Measurements from ENCODE around the gene GRK5.

Gene GRK5

DNA sequence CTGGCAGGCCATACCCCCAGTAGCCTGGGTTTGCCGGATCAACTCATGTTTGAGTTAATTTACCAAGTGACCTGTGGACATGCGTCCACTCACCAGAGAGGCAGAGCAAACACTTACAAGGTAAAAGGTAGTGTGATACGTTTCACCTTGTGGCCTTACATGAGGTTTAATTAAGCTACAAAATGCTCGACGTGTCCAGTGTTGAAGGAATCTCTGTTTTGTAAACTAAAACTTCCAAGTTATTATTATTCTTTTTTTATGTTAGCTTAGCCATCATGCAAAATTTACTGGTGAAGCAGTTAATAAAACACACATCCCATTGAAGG lies 292.3 kb downstream of the GRK5 start:
- Histone ChIP-seq H3K36me3 (ENCODE audit: control insufficient read depth, insufficient read depth, low read length) (peaks cover 4% of the 10 kb centered on the region), H3K27me3 (ENCODE audit: control insufficient read depth, insufficient read depth, low read length) (no peaks in the 10 kb centered on the region), H3K4me3 (ENCODE audit: low read length) (no peak overlapping the region), H3K4me1 (ENCODE audit: control insufficient read depth, insufficient read depth, low read length) (peaks cover 7% of the 10 kb centered on the region), H3K9ac (ENCODE audit: low read length) (no peak overlapping the region), H3K27ac (ENCODE audit: low read depth, low read length) (no peak overlapping the region)

DNA sequence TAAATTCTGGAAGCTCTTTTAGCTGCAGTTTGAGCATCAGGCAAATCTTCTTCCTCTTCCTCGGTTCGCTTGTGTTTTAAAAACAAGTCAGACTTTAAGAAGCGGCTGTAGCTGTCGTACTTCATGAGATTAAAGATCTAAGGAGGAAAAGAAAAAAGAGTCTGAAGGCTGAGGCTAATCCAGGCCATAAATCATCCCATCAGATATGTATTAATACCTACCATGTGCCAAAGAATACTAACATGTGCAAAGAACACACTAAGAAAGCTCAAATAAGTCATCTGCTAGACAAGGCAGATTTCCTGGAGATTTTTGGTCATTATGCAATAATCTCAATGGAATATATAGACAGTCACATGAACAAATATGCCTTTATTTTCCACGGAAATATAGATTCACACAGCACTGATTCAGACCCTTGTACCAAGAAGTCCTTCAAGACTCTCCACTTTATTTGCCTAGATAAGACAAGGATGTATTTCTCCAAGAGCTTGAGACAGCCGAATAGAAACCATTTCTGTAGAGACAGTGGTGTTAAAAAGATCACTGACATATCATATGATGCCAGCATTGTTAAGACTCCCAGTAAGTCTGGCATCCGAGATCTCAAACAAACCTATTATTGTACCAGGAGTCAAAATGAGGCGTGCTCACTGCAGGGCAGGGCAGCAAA lies 292.9 kb downstream of the GRK5 start:
- H3K36me3 ChIP-seq (ENCODE audit: control insufficient read depth, insufficient read depth, low read length), result peaks cover 4% of the 10 kb centered on the region
- no peak overlapping the region for H3K4me3 ChIP-seq (ENCODE audit: low read length)
- H3K4me1 ChIP-seq (ENCODE audit: control insufficient read depth, insufficient read depth, low read length), result peaks cover 8% of the 10 kb centered on the region
- no peaks in the 10 kb centered on the region for H3K27me3 ChIP-seq (ENCODE audit: control insufficient read depth, insufficient read depth, low read length)
- no peak overlapping the region for H3K27ac ChIP-seq (ENCODE audit: low read depth, low read length)
- no peak overlapping the region for H3K9ac ChIP-seq (ENCODE audit: low read length)

DNA sequence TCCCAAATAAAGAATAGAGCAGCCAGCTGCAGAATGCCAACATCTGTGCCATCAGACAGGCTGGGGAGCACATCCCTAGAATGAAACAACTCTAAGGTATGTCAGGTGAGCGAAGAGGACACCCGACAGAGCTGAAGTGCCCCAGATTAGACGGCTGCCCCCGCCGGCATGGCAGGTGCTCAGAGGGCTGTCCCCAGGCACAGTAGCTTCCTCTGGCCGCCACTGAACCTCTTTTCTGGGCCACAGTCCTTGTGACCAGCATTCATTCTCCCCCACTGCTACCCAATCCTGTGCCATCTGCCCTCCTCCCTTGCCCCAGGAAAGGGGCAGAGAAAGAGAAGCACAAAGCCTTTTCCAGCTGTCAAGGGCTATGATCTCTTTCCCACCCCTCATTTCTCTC lies 293.4 kb downstream of the GRK5 start:
- no peak overlapping the region for H3K9ac ChIP-seq (ENCODE audit: low read length)
- peaks cover 7% of the 10 kb centered on the region for H3K4me1 ChIP-seq (ENCODE audit: control insufficient read depth, insufficient read depth, low read length)

DNA sequence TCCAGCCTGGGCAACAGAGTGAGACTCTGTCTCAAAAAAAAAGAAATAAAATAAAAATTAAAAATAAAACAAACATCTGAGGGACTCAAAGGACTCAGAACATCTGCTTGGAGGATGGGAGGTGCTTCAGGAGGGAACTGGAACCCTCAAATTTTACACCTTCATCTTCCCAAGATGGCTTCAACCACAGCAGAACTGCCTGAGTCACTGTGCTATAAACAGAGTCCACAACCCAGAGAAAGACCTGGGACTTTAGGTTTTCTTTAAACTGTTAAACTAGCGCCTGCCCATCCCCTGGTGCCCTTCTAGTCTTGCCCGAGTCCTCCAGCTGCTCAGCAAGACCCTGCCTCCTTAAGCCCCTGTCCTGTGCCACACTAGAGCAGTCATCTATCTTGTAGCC lies 294.3 kb downstream of the GRK5 start:
- peaks cover 7% of the 10 kb centered on the region for H3K4me1 ChIP-seq (ENCODE audit: control insufficient read depth, insufficient read depth, low read length)
- H3K27ac ChIP-seq (ENCODE audit: low read depth, low read length), result no peak overlapping the region
- no peak overlapping the region for H3K4me3 ChIP-seq (ENCODE audit: low read length)
- H3K36me3 ChIP-seq (ENCODE audit: control insufficient read depth, insufficient read depth, low read length), result peaks cover 4% of the 10 kb centered on the region
- H3K9ac ChIP-seq (ENCODE audit: low read length), result no peak overlapping the region
- H3K27me3 ChIP-seq (ENCODE audit: control insufficient read depth, insufficient read depth, low read length), result no peaks in the 10 kb centered on the region

More for the DNA sequence above, 293.4 kb downstream of the GRK5 start:
- H3K36me3 ChIP-seq (ENCODE audit: control insufficient read depth, insufficient read depth, low read length), result peaks cover 4% of the 10 kb centered on the region
- no peaks in the 10 kb centered on the region for H3K27me3 ChIP-seq (ENCODE audit: control insufficient read depth, insufficient read depth, low read length)
- H3K4me3 ChIP-seq (ENCODE audit: low read length), result no peak overlapping the region
- H3K27ac ChIP-seq (ENCODE audit: low read depth, low read length), result no peak overlapping the region

DNA sequence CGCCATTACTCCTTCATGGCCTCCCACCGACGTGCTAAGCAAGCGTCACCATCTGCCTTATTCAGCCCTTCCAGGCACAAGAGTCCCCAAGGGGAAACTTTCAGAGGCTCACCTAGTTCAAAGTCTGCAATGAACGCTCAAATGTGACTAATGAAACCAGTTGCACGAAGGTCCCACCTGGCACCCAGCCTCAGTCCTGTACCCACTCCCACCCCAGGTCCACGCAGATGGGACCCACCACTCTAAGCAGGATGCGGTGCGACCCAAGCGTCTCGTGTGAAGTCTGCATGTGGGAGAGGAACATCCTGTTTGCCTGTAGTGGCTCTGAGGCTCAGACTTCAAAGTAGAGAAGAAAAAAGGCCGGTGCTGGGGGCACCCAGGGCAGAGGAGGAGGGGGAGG lies 294.8 kb downstream of the GRK5 start:
- H3K27ac ChIP-seq (ENCODE audit: low read depth, low read length), result no peak overlapping the region
- no peak overlapping the region for H3K9ac ChIP-seq (ENCODE audit: low read length)
- H3K27me3 ChIP-seq (ENCODE audit: control insufficient read depth, insufficient read depth, low read length), result no peaks in the 10 kb centered on the region
- H3K4me1 ChIP-seq (ENCODE audit: control insufficient read depth, insufficient read depth, low read length), result peaks cover 7% of the 10 kb centered on the region
- no peak overlapping the region for H3K4me3 ChIP-seq (ENCODE audit: low read length)
- peaks cover 4% of the 10 kb centered on the region for H3K36me3 ChIP-seq (ENCODE audit: control insufficient read depth, insufficient read depth, low read length)

DNA sequence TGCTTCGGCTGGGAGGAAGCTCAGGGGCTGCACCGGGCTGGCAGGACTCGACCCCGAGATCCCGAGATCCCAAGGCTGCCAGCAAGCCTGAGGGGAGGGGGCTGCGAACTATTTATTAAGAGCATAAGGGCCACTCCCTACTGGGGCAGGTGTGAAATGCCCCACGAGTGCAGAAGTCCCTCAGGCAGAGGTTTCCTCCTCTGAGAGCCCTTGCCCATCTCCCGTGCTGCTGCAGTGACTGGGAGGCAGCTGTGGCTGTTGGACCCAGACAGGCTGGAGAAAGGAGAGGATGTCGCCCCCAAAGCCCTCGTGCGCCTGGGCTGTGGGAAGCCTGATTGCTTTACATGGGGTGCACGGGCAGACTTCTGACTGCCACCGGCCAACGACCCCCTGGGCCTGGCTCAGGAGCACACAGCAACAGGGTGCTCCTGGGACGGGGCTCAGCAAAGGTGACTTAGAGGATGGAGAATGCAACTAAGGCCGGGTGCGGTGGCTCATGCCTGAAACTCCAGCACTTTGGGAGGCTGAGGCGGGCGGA lies 295.3 kb downstream of the GRK5 start:
- H3K27ac ChIP-seq (ENCODE audit: low read depth, low read length), result no peak overlapping the region
- H3K27me3 ChIP-seq (ENCODE audit: control insufficient read depth, insufficient read depth, low read length), result no peaks in the 10 kb centered on the region
- H3K9ac ChIP-seq (ENCODE audit: low read length), result no peak overlapping the region
- H3K4me3 ChIP-seq (ENCODE audit: low read length), result no peak overlapping the region
- H3K36me3 ChIP-seq (ENCODE audit: control insufficient read depth, insufficient read depth, low read length), result peaks cover 4% of the 10 kb centered on the region
- H3K4me1 ChIP-seq (ENCODE audit: control insufficient read depth, insufficient read depth, low read length), result peaks cover 7% of the 10 kb centered on the region

DNA sequence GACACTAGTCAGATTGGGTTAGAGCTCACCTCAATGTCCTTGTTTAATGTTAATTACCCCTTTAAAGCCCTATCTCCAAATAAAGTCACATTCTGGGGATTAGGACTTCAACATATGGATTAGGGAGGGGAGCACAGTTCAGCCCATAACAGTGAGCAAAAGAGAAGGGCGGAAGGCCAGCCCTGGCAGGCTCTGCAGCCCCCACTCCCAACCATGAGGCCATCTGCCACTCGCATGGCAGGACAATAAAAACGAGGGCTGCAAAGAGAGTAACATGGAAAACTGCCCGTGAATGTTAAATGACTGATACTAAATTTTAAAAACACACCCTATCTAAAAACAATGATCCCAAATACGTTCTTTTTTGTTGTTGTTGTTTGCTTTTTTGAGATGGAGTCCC lies 296.4 kb downstream of the GRK5 start:
- Histone ChIP-seq H3K4me3 (ENCODE audit: low read length) (no peak overlapping the region), H3K9ac (ENCODE audit: low read length) (no peak overlapping the region), H3K36me3 (ENCODE audit: control insufficient read depth, insufficient read depth, low read length) (no peaks in the 10 kb centered on the region), H3K27ac (ENCODE audit: low read depth, low read length) (no peak overlapping the region), H3K27me3 (ENCODE audit: control insufficient read depth, insufficient read depth, low read length) (no peaks in the 10 kb centered on the region), H3K4me1 (ENCODE audit: control insufficient read depth, insufficient read depth, low read length) (peaks cover 7% of the 10 kb centered on the region)

DNA sequence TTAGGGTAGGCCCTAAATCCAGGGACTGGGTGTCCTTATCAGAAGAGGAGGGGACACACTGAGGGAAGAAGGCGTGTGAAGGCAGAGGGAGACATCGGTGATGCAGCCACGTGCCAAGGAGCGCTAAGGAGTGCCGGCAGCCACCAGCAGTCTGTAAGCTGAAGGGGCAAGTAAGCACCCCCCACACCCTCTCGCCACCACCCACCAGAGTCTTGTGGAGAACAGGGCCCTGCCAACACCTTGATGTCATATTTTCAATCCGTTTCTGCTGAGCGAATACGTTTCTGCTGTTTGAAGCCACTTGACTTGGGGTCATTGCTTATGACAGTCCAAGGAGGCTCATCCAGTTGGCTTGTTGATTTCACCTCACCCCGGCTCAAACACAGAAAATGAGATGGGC lies 297.3 kb downstream of the GRK5 start:
- H3K36me3 ChIP-seq (ENCODE audit: control insufficient read depth, insufficient read depth, low read length), result no peaks in the 10 kb centered on the region
- H3K27ac ChIP-seq (ENCODE audit: low read depth, low read length), result peak overlapping the region; percentile 62
- no peak overlapping the region for H3K9ac ChIP-seq (ENCODE audit: low read length)
- H3K4me1 ChIP-seq (ENCODE audit: control insufficient read depth, insufficient read depth, low read length), result peaks cover 7% of the 10 kb centered on the region
- H3K27me3 ChIP-seq (ENCODE audit: control insufficient read depth, insufficient read depth, low read length), result no peaks in the 10 kb centered on the region
- no peak overlapping the region for H3K4me3 ChIP-seq (ENCODE audit: low read length)

DNA sequence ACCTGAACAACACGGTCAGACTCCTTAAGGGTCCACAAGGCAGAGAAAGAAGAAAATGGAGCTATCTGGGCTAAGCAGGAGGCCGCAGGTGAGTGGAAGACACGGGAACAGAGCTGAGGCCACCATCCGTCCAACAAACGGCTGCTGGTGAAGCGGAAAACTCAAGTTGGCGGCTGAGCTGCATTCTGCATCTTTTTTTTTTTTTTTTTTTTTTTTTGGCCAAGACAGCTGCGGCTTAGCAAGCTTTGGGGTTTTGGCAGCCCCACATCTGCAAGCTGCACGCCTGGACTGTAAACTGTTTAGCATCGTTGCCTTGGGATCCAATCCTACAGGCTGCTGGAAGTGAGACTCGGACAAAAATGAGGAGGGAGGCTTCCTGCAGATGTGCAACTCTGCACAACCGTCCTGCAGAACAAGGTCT lies 297.8 kb downstream of the GRK5 start:
- H3K27ac ChIP-seq (ENCODE audit: low read depth, low read length), result peak overlapping the region; percentile 62

More for the DNA sequence above, 297.8 kb downstream of the GRK5 start:
- Histone ChIP-seq H3K36me3 (ENCODE audit: control insufficient read depth, insufficient read depth, low read length) (no peaks in the 10 kb centered on the region), H3K4me1 (ENCODE audit: control insufficient read depth, insufficient read depth, low read length) (peaks cover 8% of the 10 kb centered on the region), H3K9ac (ENCODE audit: low read length) (no peak overlapping the region), H3K4me3 (ENCODE audit: low read length) (no peak overlapping the region), H3K27me3 (ENCODE audit: control insufficient read depth, insufficient read depth, low read length) (no peaks in the 10 kb centered on the region)
